Activated CD4-positive, alpha-beta T cell treated with anti-CD3 and anti-CD28 coated beads, Interleukin-2, amount 10 ng/mL, durations not matched to agents 24 days and 14 days (primary cell): ENCODE measurements around the gene DNALI1. TPM values are rescaled to one million over a fixed set of nuclear protein-coding genes. Genes with fewer than 3 reads are reported as not detected.
"Not testable (repeated sequence)": the region's sequence is repeated elsewhere in the genome, so short reads cannot be mapped to it uniquely, and the experiment has no call there.

Experiments used
- DNase-seq: peaks from one replicate; pipeline ENCODE4 v3.0.0; 2022
- H3K27ac Mint-ChIP-seq: one replicate; pipeline ENCODE4 v1.8.0; 2022; ENCODE audit warnings: mild to moderate bottlenecking, mixed read lengths
- H3K27me3 Mint-ChIP-seq: one replicate; pipeline ENCODE4 v1.8.0; 2022; ENCODE audit warnings: mixed read lengths
- H3K36me3 Mint-ChIP-seq: one replicate; pipeline ENCODE4 v1.8.0; 2022; ENCODE audit warnings: low read depth, mild to moderate bottlenecking, mixed read lengths
- H3K4me1 Mint-ChIP-seq: one replicate; pipeline ENCODE4 v1.8.0; 2021; ENCODE audit warnings: mixed read lengths
- H3K4me3 Mint-ChIP-seq: one replicate; pipeline ENCODE4 v1.8.0; 2022; ENCODE audit warnings: mild to moderate bottlenecking, moderate library complexity, mixed read lengths
- H3K9me3 Mint-ChIP-seq: one replicate; pipeline ENCODE4 v1.8.0; 2021; ENCODE audit warnings: mixed read lengths
- intact Hi-C: fragments of 100-400 bp; cut with micrococcal nuclease; formaldehyde crosslinking; loops from one replicate; pipeline ENCODE4 v1.15.1; 2023
- total RNA-seq: library from RNA; stranded (reverse); gene quantifications from 2 replicates; pipeline ENCODE4 v1.2.3, GENCODE V29; 2022

The DNALI1 gene
- total RNA-seq, 1 donor from 2014 or later: not detected

DNA sequence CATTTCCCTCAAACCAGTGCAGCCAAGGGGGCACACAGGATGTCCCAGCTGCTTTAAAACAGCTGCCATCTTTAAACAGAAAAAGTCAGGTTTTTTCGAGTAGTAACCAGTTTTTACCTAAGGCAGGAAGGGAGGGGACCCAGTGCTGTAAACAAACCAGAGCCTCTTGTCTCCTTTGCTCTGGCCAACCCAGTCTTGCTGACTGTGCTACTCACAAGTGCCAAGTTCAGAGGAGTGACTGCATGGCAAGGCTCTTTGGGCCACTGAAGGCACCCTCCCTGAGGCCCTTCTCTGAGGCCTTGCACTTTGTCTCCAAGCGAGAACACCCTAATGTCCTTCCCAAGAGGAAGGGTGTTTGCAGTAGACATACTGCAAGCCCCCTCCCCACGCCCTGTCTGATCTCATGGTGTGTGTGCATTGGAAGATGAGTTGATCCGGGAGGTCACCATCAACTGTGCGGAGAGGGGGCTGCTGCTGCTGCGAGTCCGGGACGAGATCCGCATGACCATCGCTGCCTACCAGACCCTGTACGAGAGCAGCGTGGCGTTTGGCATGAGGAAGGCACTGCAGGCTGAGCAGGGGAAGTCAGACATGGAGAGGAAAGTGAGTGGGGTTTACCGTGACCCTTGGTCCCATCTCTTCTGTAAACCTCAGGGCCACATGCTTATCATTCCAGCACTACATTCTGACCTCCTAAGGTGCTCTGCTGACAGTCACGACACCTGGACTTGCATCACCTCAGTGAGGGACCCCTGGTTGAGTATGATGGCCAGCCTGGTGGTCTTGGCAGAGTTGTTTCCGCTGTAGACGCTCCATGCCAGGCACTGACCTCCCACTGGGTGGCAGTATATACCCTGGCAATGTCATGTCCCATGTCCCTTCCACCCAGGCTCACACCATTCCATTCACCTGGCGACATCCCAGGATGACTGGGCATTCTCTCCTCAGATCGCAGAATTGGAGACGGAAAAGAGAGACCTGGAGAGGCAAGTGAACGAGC, 4.7 kb downstream of the DNALI1 start:
- no peaks in the 10 kb centered on the region for H3K27me3 Mint-ChIP-seq
- DNase-seq: peak; percentile 77
- no peaks in the 10 kb centered on the region for H3K9me3 Mint-ChIP-seq
- H3K4me3 Mint-ChIP-seq: no peak overlapping the region
- intact Hi-C loops: loop anchor here (2.0 kb wide), 1 partner anchor 121 kb away; no protein-coding TSS in a partner anchor
- H3K36me3 Mint-ChIP-seq: peaks cover 26% of the 10 kb centered on the region
- peaks cover 10% of the 10 kb centered on the region for H3K4me1 Mint-ChIP-seq
- H3K27ac Mint-ChIP-seq: no peak overlapping the region

GRCh38 chr1:37562984-37563383, 6.2 kb downstream of the DNALI1 start:
- H3K27me3 Mint-ChIP-seq: no peaks in the 10 kb centered on the region
- DNase-seq: no peak
- intact Hi-C loops: no loop called here
- peaks cover 6% of the 10 kb centered on the region for H3K4me1 Mint-ChIP-seq
- no peak overlapping the region for H3K27ac Mint-ChIP-seq
- H3K4me3 Mint-ChIP-seq: no peak overlapping the region
- H3K36me3 Mint-ChIP-seq: peaks cover 41% of the 10 kb centered on the region
- H3K9me3 Mint-ChIP-seq: no peaks in the 10 kb centered on the region

DNA sequence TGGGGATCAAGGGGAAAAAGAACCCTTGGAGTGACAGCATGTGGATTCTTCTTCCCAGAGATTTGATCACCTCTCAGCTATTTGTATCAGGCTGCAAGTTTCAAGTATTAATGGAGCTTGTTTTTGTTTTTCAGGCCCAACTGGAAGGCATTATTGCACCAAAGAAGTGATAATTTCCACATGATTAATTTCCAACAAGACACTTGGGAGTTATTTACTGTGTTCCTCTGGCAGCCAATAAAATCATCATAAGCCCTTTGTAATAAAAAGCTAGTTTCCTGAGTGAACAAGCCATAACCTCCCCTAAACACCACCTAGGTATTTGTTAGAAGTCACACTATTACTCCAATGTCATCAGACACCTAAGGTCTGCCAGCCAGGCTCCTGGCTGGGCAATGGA, 8.2 kb downstream of the DNALI1 start:
- DNase-seq: no peak
- Mint-ChIP-seq H3K4me1 (peaks cover 4% of the 10 kb centered on the region), H3K4me3 (no peak overlapping the region), H3K9me3 (no peaks in the 10 kb centered on the region), H3K36me3 (peaks cover 58% of the 10 kb centered on the region), H3K27me3 (no peaks in the 10 kb centered on the region), H3K27ac (no peak overlapping the region)
- intact Hi-C loops: no loop called here

DNA sequence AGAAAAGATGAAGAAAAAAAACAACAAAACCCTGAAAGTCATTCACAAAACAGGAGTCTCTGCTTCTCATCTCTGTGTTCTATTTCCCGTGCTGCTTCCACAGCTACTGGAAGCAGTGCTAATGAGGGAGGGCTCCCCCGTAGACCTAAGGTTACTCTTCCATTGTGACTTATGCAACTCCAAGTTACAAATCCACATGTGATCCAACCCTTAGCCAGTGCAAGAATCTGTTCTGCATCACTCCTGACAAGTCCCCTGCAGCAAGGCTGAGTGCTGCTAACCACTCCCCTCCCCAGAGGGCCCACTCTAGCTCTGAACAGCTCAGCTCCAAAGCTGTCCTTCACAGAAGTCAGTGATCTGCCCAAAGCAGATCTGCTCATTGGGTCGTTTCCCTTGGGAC, 10.3 kb downstream of the DNALI1 start:
- intact Hi-C loops: no loop called here
- Mint-ChIP-seq H3K27ac (no peak overlapping the region), H3K27me3 (no peaks in the 10 kb centered on the region), H3K36me3 (peaks cover 72% of the 10 kb centered on the region), H3K4me3 (no peak overlapping the region), H3K4me1 (peaks cover 16% of the 10 kb centered on the region), H3K9me3 (no peaks in the 10 kb centered on the region)
- DNase-seq: no peak

GRCh38 chr1:37570528-37571334, 14.0 kb downstream of the DNALI1 start:
- Mint-ChIP-seq H3K4me1 (peaks cover 42% of the 10 kb centered on the region), H3K27ac (peak overlapping the region; percentile 65), H3K36me3 (peaks cover 90% of the 10 kb centered on the region), H3K9me3 (no peaks in the 10 kb centered on the region), H3K27me3 (no peaks in the 10 kb centered on the region), H3K4me3 (peak overlapping the region; percentile 59)
- intact Hi-C loops: no loop called here
- DNase-seq: no peak

DNA sequence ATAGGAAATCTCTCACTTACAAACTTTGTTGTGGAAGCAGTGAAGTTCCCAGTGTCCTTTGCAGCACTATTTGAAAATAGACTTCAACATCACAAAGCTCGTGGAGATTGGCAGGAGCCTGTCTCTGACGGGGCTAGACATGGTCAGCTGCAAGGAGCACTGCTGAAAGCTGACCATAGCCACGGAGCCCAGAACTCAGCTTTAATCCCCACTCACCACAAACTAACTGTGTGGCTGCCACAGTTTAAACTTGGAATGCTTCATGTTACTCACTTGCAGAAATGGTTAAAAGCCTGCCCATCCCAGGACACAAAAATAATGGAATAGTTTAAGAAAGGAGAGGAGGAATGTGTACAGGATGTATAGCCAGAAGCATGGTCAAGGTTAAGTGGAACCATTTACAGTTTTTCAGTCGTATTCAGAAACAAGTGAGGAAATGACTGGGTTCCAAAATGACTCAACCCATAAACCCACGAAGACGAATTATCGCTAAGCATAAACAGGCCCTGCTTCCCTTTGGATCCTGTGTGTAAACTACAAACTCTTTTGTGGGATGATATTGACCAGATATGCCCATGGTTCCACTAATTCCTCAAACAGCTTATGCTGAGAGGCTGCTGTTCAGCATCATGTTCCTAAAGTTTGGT, 18.2 kb downstream of the DNALI1 start:
- H3K27ac Mint-ChIP-seq: peak overlapping the region; percentile 85
- no peaks in the 10 kb centered on the region for H3K27me3 Mint-ChIP-seq
- peak overlapping the region; percentile 61 for H3K4me3 Mint-ChIP-seq
- H3K9me3 Mint-ChIP-seq: no peaks in the 10 kb centered on the region
- intact Hi-C loops: loop anchor here (2.0 to 5.0 kb wide), 2 partner anchors 20 to 98 kb away; partner anchors contain the start of gene GNL2
- peaks cover 61% of the 10 kb centered on the region for H3K4me1 Mint-ChIP-seq
- peaks cover 79% of the 10 kb centered on the region for H3K36me3 Mint-ChIP-seq
- DNase-seq: peak; percentile 61

DNA sequence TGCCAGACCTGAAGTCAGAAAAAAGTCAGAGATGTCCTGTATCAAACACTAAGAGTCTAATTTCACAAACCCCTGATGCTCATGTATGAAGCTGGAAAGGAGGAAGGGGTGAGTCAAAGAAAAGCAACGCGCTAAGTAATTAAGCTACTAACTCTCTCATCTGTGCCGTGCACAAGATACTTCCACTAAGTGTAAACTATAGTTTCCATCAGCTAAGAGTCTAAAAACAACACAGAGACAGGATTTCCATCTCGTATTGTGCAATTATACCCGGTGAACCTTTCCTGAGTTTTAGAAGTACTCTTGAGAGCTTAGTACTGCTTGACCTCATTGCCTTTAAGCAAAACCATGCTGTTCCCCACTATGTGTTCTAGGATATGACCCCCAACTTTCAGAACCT, 19.0 kb downstream of the DNALI1 start:
- intact Hi-C loops: loop anchor here (2.0 to 5.0 kb wide), 2 partner anchors 19 to 98 kb away; partner anchors contain the start of gene GNL2
- H3K4me3 Mint-ChIP-seq: peak overlapping the region; percentile 61
- peaks cover 57% of the 10 kb centered on the region for H3K4me1 Mint-ChIP-seq
- H3K27me3 Mint-ChIP-seq: no peaks in the 10 kb centered on the region
- peaks cover 81% of the 10 kb centered on the region for H3K36me3 Mint-ChIP-seq
- H3K27ac Mint-ChIP-seq: peak overlapping the region; percentile 85
- H3K9me3 Mint-ChIP-seq: no peaks in the 10 kb centered on the region
- DNase-seq: no peak

DNA sequence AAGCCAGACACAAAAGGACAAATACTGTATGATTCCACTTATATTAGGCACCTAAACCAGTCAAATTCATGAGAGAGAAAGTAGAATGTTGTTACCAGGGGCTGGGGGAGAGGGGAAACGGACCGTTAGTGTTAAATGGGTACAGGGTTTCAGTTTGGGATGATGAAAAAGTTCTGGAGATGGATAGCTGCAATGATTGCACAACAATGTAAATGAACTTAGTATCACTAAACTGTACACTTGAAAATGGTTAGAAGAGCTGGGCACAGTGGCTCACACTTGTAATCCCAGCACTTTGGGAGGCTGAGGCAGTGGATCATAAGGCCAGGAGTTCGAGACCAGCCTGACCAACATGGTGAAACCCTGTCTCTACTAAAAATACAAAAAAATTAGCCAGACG, 27.8 kb downstream of the DNALI1 start:
- peaks cover 71% of the 10 kb centered on the region for H3K36me3 Mint-ChIP-seq
- H3K9me3 Mint-ChIP-seq, intact Hi-C loops, H3K4me1 Mint-ChIP-seq, H3K27me3 Mint-ChIP-seq, H3K27ac Mint-ChIP-seq, DNase-seq, H3K4me3 Mint-ChIP-seq: not testable (repeated sequence)

GRCh38 chr1:37588939-37589338, 32.2 kb downstream of the DNALI1 start:
- no peak overlapping the region for H3K27ac Mint-ChIP-seq
- no peaks in the 10 kb centered on the region for H3K27me3 Mint-ChIP-seq
- no peak overlapping the region for H3K4me3 Mint-ChIP-seq
- H3K9me3 Mint-ChIP-seq: no peaks in the 10 kb centered on the region
- intact Hi-C loops: no loop called here
- no peak for DNase-seq
- peaks cover 23% of the 10 kb centered on the region for H3K4me1 Mint-ChIP-seq
- peaks cover 66% of the 10 kb centered on the region for H3K36me3 Mint-ChIP-seq

- DNase-seq: no peak
- intact Hi-C loops: loop anchor here (2.0 kb wide), 2 partner anchors 19 to 119 kb away; partner anchors contain the start of gene ZC3H12A
- Mint-ChIP-seq H3K4me3 (peak overlapping the region; percentile 51), H3K9me3 (no peaks in the 10 kb centered on the region), H3K36me3 (peaks cover 44% of the 10 kb centered on the region), H3K4me1 (peaks cover 30% of the 10 kb centered on the region), H3K27me3 (peaks cover 3% of the 10 kb centered on the region), H3K27ac (no peak overlapping the region)
These were observed 37.0 kb downstream of the DNALI1 start for GRCh38 chr1:37593726-37594125.

DNA sequence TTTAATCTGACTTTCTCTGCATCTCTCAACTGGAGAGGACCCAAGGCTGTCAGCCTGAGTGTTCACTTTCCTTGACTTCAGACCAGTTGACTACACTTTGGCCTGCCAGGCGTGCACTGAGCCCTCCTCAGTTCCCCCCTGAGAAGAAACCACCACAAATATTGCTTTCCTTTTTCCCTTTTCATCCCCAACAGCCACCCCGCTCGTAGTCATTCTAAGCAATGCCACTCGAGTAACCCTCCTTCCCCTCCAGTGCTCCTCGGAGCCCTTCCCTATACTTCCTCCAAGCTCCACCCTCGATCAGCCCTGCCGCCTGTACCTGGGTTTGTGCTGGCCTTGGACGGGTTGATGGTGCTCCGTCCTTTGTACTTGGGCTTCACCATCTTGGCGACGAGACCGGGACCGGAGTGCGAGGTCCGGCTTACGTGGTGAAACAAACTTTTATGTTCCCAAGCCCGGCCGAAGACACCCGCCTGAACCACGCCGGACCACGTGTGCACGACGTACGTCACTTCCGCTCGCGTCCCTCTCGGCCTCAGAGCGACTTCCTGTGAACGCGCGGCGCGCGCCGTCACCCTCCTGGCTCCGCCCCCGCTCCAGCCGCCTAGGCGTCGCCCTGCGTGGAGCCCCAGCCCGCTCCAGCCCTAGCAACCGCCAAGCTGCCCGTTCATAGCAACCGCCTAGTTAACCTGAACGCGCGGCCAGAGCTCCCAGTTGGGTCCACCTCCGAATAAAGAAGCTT, 38.9 kb downstream of the DNALI1 start, which contains the start of gene GNL2:
Gene GNL2, minus strand, starts transcription at position 498 of the 742 bp plus-strand sequence. Its CDS starts 115 bp downstream, at position 383.
- DNase-seq: peak; percentile 99
- H3K4me1 Mint-ChIP-seq: peaks cover 26% of the 10 kb centered on the region
- peaks cover 30% of the 10 kb centered on the region for H3K36me3 Mint-ChIP-seq
- H3K9me3 Mint-ChIP-seq: no peaks in the 10 kb centered on the region
- H3K27ac Mint-ChIP-seq: peak within 1 kb of the TSS; percentile 96
- peak within 1 kb of the TSS; percentile 99 for H3K4me3 Mint-ChIP-seq
- H3K27me3 Mint-ChIP-seq: peaks cover 6% of the 10 kb centered on the region
- intact Hi-C loops: loop anchor here (1.0 to 2.0 kb wide), 5 partner anchors 21 to 264 kb away; partner anchors contain the start of genes MTF1, SNIP1 and ZC3H12A

DNA sequence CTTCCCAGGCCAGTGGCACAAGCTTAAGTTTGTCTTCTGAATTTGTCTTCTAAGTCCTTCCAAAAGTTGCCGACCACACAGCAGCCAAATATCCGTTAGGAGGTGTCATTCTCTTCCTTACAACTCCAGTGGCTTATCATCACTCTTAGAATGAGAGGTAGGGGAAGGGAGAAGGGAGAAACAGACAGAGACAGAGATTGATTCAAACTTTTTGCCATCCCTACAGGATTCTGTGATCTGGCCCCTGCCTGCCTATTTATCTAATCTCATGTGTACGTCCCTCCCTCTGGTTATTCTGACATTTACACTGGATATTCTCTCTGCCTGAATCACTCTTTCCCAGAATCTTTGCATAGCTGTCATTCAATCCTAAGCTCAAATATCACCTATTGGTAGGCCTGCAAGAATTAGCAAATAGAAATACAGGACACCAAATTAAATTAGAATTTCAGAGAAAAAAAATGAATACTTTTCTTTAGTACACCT, 39.5 kb downstream of the DNALI1 start:
- DNase-seq: no peak
- intact Hi-C loops: no loop called here
- peaks cover 21% of the 10 kb centered on the region for H3K4me1 Mint-ChIP-seq
- peak overlapping the region; percentile 99 for H3K4me3 Mint-ChIP-seq
- no peaks in the 10 kb centered on the region for H3K9me3 Mint-ChIP-seq
- H3K27ac Mint-ChIP-seq: peak overlapping the region; percentile 96
- H3K27me3 Mint-ChIP-seq: peaks cover 6% of the 10 kb centered on the region
- peaks cover 24% of the 10 kb centered on the region for H3K36me3 Mint-ChIP-seq
